ENCODE data around the gene TNFRSF12A. TPM values are rescaled to one million over a fixed set of nuclear protein-coding genes. Genes with fewer than 3 reads are reported as not detected.
A peak's percentile ranks its signal among the peaks of the same experiment; 100 is the strongest.

Gene TNFRSF12A
- total and polyA plus RNA-seq, 2 of the 13 experiments (the other 11 are each of a cell fraction or from before 2014, with no cell fraction given), result 61.9 to 66.0 TPM

- TF ChIP-seq BRF2 (CRISPR knock-in tag; IDR thresholded peaks at IDR 0.05) (no peak), TCF12 (IDR thresholded peaks at IDR 0.05) (no peak), TCF12 (CRISPR knock-in tag; IDR thresholded peaks at IDR 0.05) (0 out of 2 replicates have a peak, but pooled peaks have one; percentile 6), ZNF446 (CRISPR knock-in tag; IDR thresholded peaks at IDR 0.05) (no peak; the same call in 1 of the 2 replicates), HOXA3 (CRISPR knock-in tag; IDR thresholded peaks at IDR 0.05) (peak; percentile 57), KLF6 (CRISPR knock-in tag; IDR thresholded peaks at IDR 0.05) (0 out of 2 replicates have a peak, but pooled peaks have one; percentile 34), ZMYM3 (CRISPR knock-in tag; IDR thresholded peaks at IDR 0.05) (no peak), POGZ (CRISPR knock-in tag; IDR thresholded peaks at IDR 0.05) (no peak), NR0B2 (CRISPR knock-in tag; IDR thresholded peaks at IDR 0.05) (no peak; the same call in 1 of the 2 replicates), FIP1L1 (IDR thresholded peaks at IDR 0.05; ENCODE audit: borderline replicate concordance, insufficient read depth, low read depth, low read length) (no peak), YEATS4 (CRISPR knock-in tag; IDR thresholded peaks at IDR 0.05; ENCODE audit: borderline replicate concordance) (peak; percentile 82), SRY (CRISPR knock-in tag; IDR thresholded peaks at IDR 0.05) (0 out of 2 replicates have a peak, but pooled peaks have one; percentile 53), TFDP1 (CRISPR knock-in tag; IDR thresholded peaks at IDR 0.05; ENCODE audit: borderline replicate concordance) (peak; percentile 86; the same call in 1 of the 2 replicates), ZFAT (CRISPR knock-in tag; conservative IDR thresholded peaks at IDR 0.05) (no peak), ZNF597 (CRISPR knock-in tag; IDR thresholded peaks at IDR 0.05) (no peak), ZNF441 (CRISPR knock-in tag; IDR thresholded peaks at IDR 0.05; ENCODE audit: borderline replicate concordance) (peak; percentile 74; the same call in 1 of the 2 replicates), WIZ (CRISPR knock-in tag; IDR thresholded peaks at IDR 0.05) (no peak; the same call in 1 of the 2 replicates), ZC3H13 (CRISPR knock-in tag; IDR thresholded peaks at IDR 0.05) (peak; percentile 47; the same call in 1 of the 2 replicates), ZNF563 (CRISPR knock-in tag; IDR thresholded peaks at IDR 0.05) (no peak), ZNF124 (CRISPR knock-in tag; IDR thresholded peaks at IDR 0.05) (no peak), ZNF552 (CRISPR knock-in tag; IDR thresholded peaks at IDR 0.05; ENCODE audit: borderline replicate concordance) (no peak), PTBP1 (IDR thresholded peaks at IDR 0.05; ENCODE audit: low read depth, low read length, poor library complexity, severe bottlenecking) (peak; percentile 87), MLX (CRISPR knock-in tag; IDR thresholded peaks at IDR 0.05) (no peak), SOX13 (IDR thresholded peaks at IDR 0.05) (no peak), SOX13 (CRISPR knock-in tag; conservative IDR thresholded peaks at IDR 0.05 in 1 of 2, IDR thresholded peaks at IDR 0.05 in 1 of 2) (no peak), ZNF138 (CRISPR knock-in tag; IDR thresholded peaks at IDR 0.05; ENCODE audit: low read depth) (no peak)
Observed at GRCh38 chr16:2980227-2981176, 39.7 kb upstream of the TNFRSF12A start, which contains the start of gene PKMYT1 (continued).

All from HepG2 (cell line).